ENCODE results near the gene C22orf15.

GRCh38 chr22:23803001-23803819 lies 40.4 kb downstream of the C22orf15 start:
- TF ChIP-seq CTCF (IDR thresholded peaks at IDR 0.05; ENCODE audit: insufficient read depth, low read depth, low read length) (no peak), EZH2 (IDR thresholded peaks at IDR 0.05; ENCODE audit: insufficient read depth, low read length) (no peak)
